ENCODE measurements around the gene BMP7. TPM values are rescaled to one million over a fixed set of nuclear protein-coding genes. Genes with fewer than 3 reads are reported as not detected.

The BMP7 gene
- total RNA-seq, 1 experiment from 2014 or later = 0.13 TPM

GRCh38 chr20:57313951-57314350 is 47.5 kb upstream of the BMP7 start:
- H3K27ac ChIP-seq = no peak overlapping the region
- no peaks in the 10 kb centered on the region for H4K20me1 ChIP-seq (ENCODE audit: insufficient read depth)
- POLR2A ChIA-PET (ENCODE audit: unreplicated experiment) = no interaction called here
- H3K9me3 ChIP-seq (ENCODE audit: insufficient read depth, low read depth) = no peaks in the 10 kb centered on the region
- H3K4me3 ChIP-seq = no peak overlapping the region
- peaks cover 16% of the 10 kb centered on the region for H3K4me1 ChIP-seq (replicated peaks; ENCODE audit: insufficient read depth)
- no peaks in the 10 kb centered on the region for H3K27me3 ChIP-seq (ENCODE audit: insufficient read depth, low read depth)
- no peaks in the 10 kb centered on the region for H3K79me2 ChIP-seq (ENCODE audit: low read depth)
- no peak for TF ChIP-seq EZH2 (IDR thresholded peaks at IDR 0.05; ENCODE audit: low read depth)
- no peak for TF ChIP-seq CTCF (conservative IDR thresholded peaks at IDR 0.05)
- no peaks in the 10 kb centered on the region for H3K9me2 ChIP-seq (ENCODE audit: insufficient read depth)
- intact Hi-C loops (cut with micrococcal nuclease; ENCODE audit: unreplicated experiment) = no loop called here
- no peaks in the 10 kb centered on the region for H3F3A ChIP-seq (ENCODE audit: insufficient read depth, low read depth)
- no TSS peak for BruUV-seq (replicated peaks)
- CTCF ChIA-PET = no interaction called here
- no peak for DNase-seq
- H2AFZ ChIP-seq = no peak overlapping the region
- no peak overlapping the region for H3K4me2 ChIP-seq
- no peaks in the 10 kb centered on the region for H3K36me3 ChIP-seq (ENCODE audit: low read depth)

GRCh38 chr20:57313230-57313629 is 46.8 kb upstream of the BMP7 start:
- no peak for TF ChIP-seq CTCF (conservative IDR thresholded peaks at IDR 0.05)
- no peak for TF ChIP-seq EZH2 (IDR thresholded peaks at IDR 0.05; ENCODE audit: low read depth)
- H3F3A ChIP-seq (ENCODE audit: insufficient read depth, low read depth) = no peaks in the 10 kb centered on the region

GRCh38 chr20:57312138-57312537 is 45.7 kb upstream of the BMP7 start:
- POLR2A ChIA-PET (ENCODE audit: unreplicated experiment) = no interaction called here

More at GRCh38 chr20:57313230-57313629, 46.8 kb upstream of the BMP7 start:
- Histone ChIP-seq H3K27me3 (ENCODE audit: insufficient read depth, low read depth) (no peaks in the 10 kb centered on the region), H3K9me2 (ENCODE audit: insufficient read depth) (no peaks in the 10 kb centered on the region), H3K9me3 (ENCODE audit: insufficient read depth, low read depth) (no peaks in the 10 kb centered on the region), H3K4me3 (no peak overlapping the region), H3K4me2 (no peak overlapping the region), H3K27ac (no peak overlapping the region), H2AFZ (no peak overlapping the region), H4K20me1 (ENCODE audit: insufficient read depth) (no peaks in the 10 kb centered on the region), H3K36me3 (ENCODE audit: low read depth) (no peaks in the 10 kb centered on the region), H3K79me2 (ENCODE audit: low read depth) (no peaks in the 10 kb centered on the region), H3K4me1 (replicated peaks; ENCODE audit: insufficient read depth) (peaks cover 24% of the 10 kb centered on the region)
- ChIA-PET CTCF (no interaction called here), POLR2A (ENCODE audit: unreplicated experiment) (no interaction called here)
- BruUV-seq (replicated peaks) = no TSS peak
- intact Hi-C loops (cut with micrococcal nuclease; ENCODE audit: unreplicated experiment) = no loop called here
- DNase-seq = no peak

More at GRCh38 chr20:57312138-57312537, 45.7 kb upstream of the BMP7 start:
- Histone ChIP-seq H4K20me1 (ENCODE audit: insufficient read depth) (no peaks in the 10 kb centered on the region), H3K4me2 (no peak overlapping the region), H3K27me3 (ENCODE audit: insufficient read depth, low read depth) (no peaks in the 10 kb centered on the region), H3K4me3 (no peak overlapping the region), H2AFZ (no peak overlapping the region), H3K9me3 (ENCODE audit: insufficient read depth, low read depth) (no peaks in the 10 kb centered on the region), H3K79me2 (ENCODE audit: low read depth) (no peaks in the 10 kb centered on the region), H3K27ac (no peak overlapping the region), H3K4me1 (replicated peaks; ENCODE audit: insufficient read depth) (peaks cover 26% of the 10 kb centered on the region), H3F3A (ENCODE audit: insufficient read depth, low read depth) (no peaks in the 10 kb centered on the region), H3K9me2 (ENCODE audit: insufficient read depth) (no peaks in the 10 kb centered on the region), H3K36me3 (ENCODE audit: low read depth) (no peaks in the 10 kb centered on the region)
- no TSS peak for BruUV-seq (replicated peaks)
- TF ChIP-seq CTCF (conservative IDR thresholded peaks at IDR 0.05) (no peak), EZH2 (IDR thresholded peaks at IDR 0.05; ENCODE audit: low read depth) (no peak)
- intact Hi-C loops (cut with micrococcal nuclease; ENCODE audit: unreplicated experiment) = no loop called here
- CTCF ChIA-PET = no interaction called here
- DNase-seq = no peak
